Panc1 (cell line): ENCODE data around the gene P2RX3. TPM values are rescaled to one million over a fixed set of nuclear protein-coding genes. Genes with fewer than 3 reads are reported as not detected.
A peak's percentile ranks its signal among the peaks of the same experiment; 100 is the strongest.

Experiments used
- ATAC-seq: fragments of 200-7000 bp; cut with Tn5 transposase; 2 replicates; pipeline ENCODE4 v1.9.1; 2020; ENCODE audit warnings: mild to moderate bottlenecking, moderate library complexity
- BruUV-seq: library from RNA; stranded (reverse); fragments of 400-500 nt; replicated peaks from 2 replicates; lab custom pipeline; 2021; lab: Mats Ljungman, UMichigan
- CTCF ChIA-PET: fragments of 300-600 bp; sonication (Branson Sonifier 250); formaldehyde crosslinking; loops from one replicate; lab custom pipeline; 2022; ENCODE audit warnings: antibody characterized with exemption; lab: Charles Lee
- POLR2A ChIA-PET: fragments of 300-600 bp; sonication (Branson Sonifier 250); formaldehyde crosslinking; loops from one replicate; lab custom pipeline; 2022; ENCODE audit warnings: antibody characterized with exemption; lab: Charles Lee
- DNase-seq: peaks from one replicate; pipeline ENCODE4 v3.0.0-alpha.2; 2010; ENCODE audit warnings: low read depth, low spot score
- H3K27ac ChIP-seq: 2 replicates; pipeline ENCODE4 v1.5.1; 2011; ENCODE audit warnings: mild to moderate bottlenecking, low read length, inconsistent platforms
- H3K27me3 ChIP-seq: fragments of 200-500 bp; sonication (Bioruptor generic); 2 replicates; pipeline ENCODE4 v1.6.0; 2014; ENCODE audit warnings: low read length, inconsistent platforms; ENCODE audit not compliant: control insufficient read depth, insufficient read depth
- H3K36me3 ChIP-seq: fragments of 200-500 bp; sonication (Bioruptor generic); 2 replicates; pipeline ENCODE4 v1.5.1; 2014; ENCODE audit warnings: inconsistent platforms, mild to moderate bottlenecking, low read length, moderate library complexity; ENCODE audit not compliant: control insufficient read depth, insufficient read depth
- H3K4me1 ChIP-seq: 2 replicates; pipeline ENCODE4 v1.5.1; 2011; ENCODE audit warnings: inconsistent platforms, mild to moderate bottlenecking, low read length, moderate library complexity; ENCODE audit not compliant: control insufficient read depth, insufficient read depth
- H3K4me3 ChIP-seq, 2 experiments: 2 replicates each; pipeline ENCODE4 v1.5.1; 2011 to 2012; ENCODE audit warnings: low read depth in 2 of 2, low read length in 2 of 2, mild to moderate bottlenecking in 2 of 2, inconsistent platforms in 1 of 2, moderate library complexity in 1 of 2
- H3K9me3 ChIP-seq: fragments of 200-500 bp; sonication (Bioruptor generic); 2 replicates; pipeline ENCODE4 v1.5.1; 2014; ENCODE audit warnings: low read depth, mild to moderate bottlenecking, inconsistent platforms, low read length, moderate library complexity; ENCODE audit not compliant: control insufficient read depth, insufficient read depth
- POLR2AphosphoS5 ChIP-seq: IDR thresholded peaks from 2 replicates; pipeline ENCODE4 v1.6.1; 2012; ENCODE audit warnings: mild to moderate bottlenecking, low read depth, low read length, moderate library complexity
- REST ChIP-seq, 2 experiments: IDR thresholded peaks; 2 replicates each; pipeline ENCODE4 v1.6.1; 2011 to 2012; ENCODE audit warnings: low read depth in 2 of 2, control low read depth in 1 of 2, low read length in 1 of 2, mild to moderate bottlenecking in 1 of 2, moderate library complexity in 1 of 2; ENCODE audit not compliant: insufficient read depth in 1 of 2
- SIN3A ChIP-seq: IDR thresholded peaks from 2 replicates; pipeline ENCODE4 v1.6.1; 2012; ENCODE audit warnings: low read depth, mild to moderate bottlenecking, low read length, moderate library complexity, borderline replicate concordance; ENCODE audit not compliant: insufficient read depth
- TCF7L2 ChIP-seq: IDR thresholded peaks from 2 replicates; pipeline ENCODE4 v1.6.1; 2011; ENCODE audit warnings: mild to moderate bottlenecking, low read depth, low read length, inconsistent platforms
- in situ Hi-C: cut with HindIII; loops from 2 replicates; pipeline ENCODE4 v1.10.0; 2016; ENCODE audit warnings: low sequenced_read_pairs, low pct_unique_long_range_greater_than_20kb
- intact Hi-C: fragments of 100-400 bp; cut with micrococcal nuclease; formaldehyde crosslinking; loops from one replicate; pipeline ENCODE4 v1.10.0; 2022; ENCODE audit not compliant: unreplicated experiment
- total RNA-seq: library from RNA; stranded (reverse); gene quantifications from one replicate; pipeline ENCODE4 v1.2.1, GENCODE V29; 2021; ENCODE audit not compliant: unreplicated experiment
- TF ChIP-seq, protein P1 (sequence below): fragments of 450-650 bp; IDR thresholded peaks from 2 replicates; pipeline ENCODE4 v1.5.1; 2017; ENCODE audit warnings: mild to moderate bottlenecking

The P2RX3 gene
- total RNA-seq, 1 experiment from 2014 or later = not detected

GRCh38 chr11:57324886-57325734, 13.0 kb upstream of the P2RX3 start, which contains the start of gene TNKS1BP1:
TSS of gene TNKS1BP1 (minus strand) at chr11:57324952. CDS start at chr11:57321885, 3,067 bp downstream.
- no peak for DNase-seq
- intact Hi-C loops (no loop called here), in situ Hi-C loops (no loop called here)
- Histone ChIP-seq H3K4me3 (peak within 1 kb of the TSS; percentile 71 to 77), H3K27ac (peak within 1 kb of the TSS; percentile 95), H3K4me1 (peaks cover 39% of the 10 kb centered on the region), H3K9me3 (no peaks in the 10 kb centered on the region), H3K27me3 (no peaks in the 10 kb centered on the region), H3K36me3 (peaks cover 11% of the 10 kb centered on the region; the same call in 1 of the 2 replicates)
- CTCF ChIA-PET = interaction anchor here (0.5 to 0.6 kb wide), 2 partner anchors 9 to 319 kb away, joined by 4 read pairs; no protein-coding TSS in a partner anchor
- POLR2A ChIA-PET = interaction anchor here (0.6 to 0.8 kb wide), 2 partner anchors 9 to 10 kb away, joined by 3 to 4 read pairs; no protein-coding TSS in a partner anchor
- BruUV-seq = TSS peak; percentile 85
- peak; percentile 87 for ATAC-seq
- TF ChIP-seq REST (IDR thresholded peaks at IDR 0.05; ENCODE audit: insufficient read depth in 1 of 2, low read depth in 2 of 2, low read length in 1 of 2) (no peak), POLR2AphosphoS5 (peak; percentile 74), TCF7L2 (peak; percentile 40; the same call in 1 of the 2 replicates)

GRCh38 chr11:57325735-57326048, 12.5 kb upstream of the P2RX3 start:
- intact Hi-C loops (no loop called here), in situ Hi-C loops (no loop called here)
- Histone ChIP-seq H3K4me3 (peak overlapping the region; percentile 56 to 71), H3K9me3 (no peaks in the 10 kb centered on the region), H3K27ac (peak overlapping the region; percentile 95), H3K4me1 (peaks cover 39% of the 10 kb centered on the region), H3K27me3 (no peaks in the 10 kb centered on the region), H3K36me3 (peaks cover 14% of the 10 kb centered on the region; the same call in 1 of the 2 replicates)
- ATAC-seq (peak; percentile 21; the same call in 1 of the 2 replicates), DNase-seq (no peak)
- no TSS peak for BruUV-seq
- TF ChIP-seq REST (IDR thresholded peaks at IDR 0.05; ENCODE audit: insufficient read depth in 1 of 2, low read depth in 2 of 2, low read length in 1 of 2) (no peak), SIN3A (no peak), TCF7L2 (no peak), POLR2AphosphoS5 (no peak)
- TF ChIP-seq, protein P1, sequence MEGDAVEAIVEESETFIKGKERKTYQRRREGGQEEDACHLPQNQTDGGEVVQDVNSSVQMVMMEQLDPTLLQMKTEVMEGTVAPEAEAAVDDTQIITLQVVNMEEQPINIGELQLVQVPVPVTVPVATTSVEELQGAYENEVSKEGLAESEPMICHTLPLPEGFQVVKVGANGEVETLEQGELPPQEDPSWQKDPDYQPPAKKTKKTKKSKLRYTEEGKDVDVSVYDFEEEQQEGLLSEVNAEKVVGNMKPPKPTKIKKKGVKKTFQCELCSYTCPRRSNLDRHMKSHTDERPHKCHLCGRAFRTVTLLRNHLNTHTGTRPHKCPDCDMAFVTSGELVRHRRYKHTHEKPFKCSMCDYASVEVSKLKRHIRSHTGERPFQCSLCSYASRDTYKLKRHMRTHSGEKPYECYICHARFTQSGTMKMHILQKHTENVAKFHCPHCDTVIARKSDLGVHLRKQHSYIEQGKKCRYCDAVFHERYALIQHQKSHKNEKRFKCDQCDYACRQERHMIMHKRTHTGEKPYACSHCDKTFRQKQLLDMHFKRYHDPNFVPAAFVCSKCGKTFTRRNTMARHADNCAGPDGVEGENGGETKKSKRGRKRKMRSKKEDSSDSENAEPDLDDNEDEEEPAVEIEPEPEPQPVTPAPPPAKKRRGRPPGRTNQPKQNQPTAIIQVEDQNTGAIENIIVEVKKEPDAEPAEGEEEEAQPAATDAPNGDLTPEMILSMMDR = no peak
- ChIA-PET CTCF (interaction anchor here (0.6 kb wide), 1 partner anchor 319 kb away, joined by 4 read pairs; no protein-coding TSS in a partner anchor), POLR2A (interaction anchor here (0.8 kb wide), 1 partner anchor 9 kb away, joined by 3 read pairs; no protein-coding TSS in a partner anchor)
